CD4-positive, alpha-beta T cell (primary cell): ENCODE data around the gene KRT1. TPM values are rescaled to one million over a fixed set of nuclear protein-coding genes. Genes with fewer than 3 reads are reported as not detected.

Experiments
- ATAC-seq: fragments of 200-7000 bp; cut with Tn5 transposase; one replicate; pipeline ENCODE4 v1.10.0; 2022; ENCODE audit warnings: mild to moderate bottlenecking; ENCODE audit not compliant: poor library complexity
- CTCF ChIA-PET: fragments of 350-600 bp; sonication (Branson Sonifier 250); formaldehyde crosslinking; loops from one replicate; lab custom pipeline; 2021; ENCODE audit warnings: antibody characterized with exemption, inconsistent platforms; lab: Charles Lee
- POLR2A ChIA-PET: fragments of 350-600 bp; sonication (Branson Sonifier 250); formaldehyde crosslinking; loops from one replicate; lab custom pipeline; 2021; ENCODE audit warnings: antibody characterized with exemption, inconsistent platforms; lab: Charles Lee
- DNase-seq, 14 experiments: peaks; one replicate each; pipeline ENCODE4 v3.0.0-alpha.2; 2013 to 2020; ENCODE audit warnings: mixed read lengths in 2 of 14
- H3K27ac ChIP-seq, 2 donors: one replicate each; pipeline versions ENCODE4 v1.5.1 to v1.7.0; 2013; ENCODE audit warnings: low read length in 2 of 2, low read depth in 1 of 2, mild to moderate bottlenecking in 1 of 2
- H3K27me3 ChIP-seq, 2 experiments: 1 replicate in 1 of 2; 2 replicates in 1 of 2; pipeline versions ENCODE4 v1.6.1 to v1.7.0; 2013; ENCODE audit warnings: low read length in 2 of 2, control low read depth in 1 of 2, mild to moderate bottlenecking in 1 of 2, moderate library complexity in 1 of 2; ENCODE audit not compliant: insufficient read depth in 2 of 2, control insufficient read depth in 1 of 2
- H3K36me3 ChIP-seq: one replicate; pipeline ENCODE4 v1.6.1; 2013; ENCODE audit warnings: low read length, control low read depth; ENCODE audit not compliant: insufficient read depth
- H3K4me1 ChIP-seq: one replicate; pipeline ENCODE4 v1.6.1; 2013; ENCODE audit warnings: low read length, control low read depth; ENCODE audit not compliant: insufficient read depth
- H3K4me3 ChIP-seq: one replicate; pipeline ENCODE4 v1.5.1; 2013; ENCODE audit warnings: mild to moderate bottlenecking, low read length, moderate library complexity
- H3K9me3 ChIP-seq, 2 experiments: 1 replicate in 1 of 2; 2 replicates in 1 of 2; pipeline versions ENCODE4 v1.6.1 to v1.7.0; 2013; ENCODE audit warnings: low read length in 2 of 2, mild to moderate bottlenecking in 2 of 2, control low read depth in 1 of 2, moderate library complexity in 1 of 2; ENCODE audit not compliant: control insufficient read depth in 1 of 2, insufficient read depth in 1 of 2
- H3K27ac Mint-ChIP-seq: one replicate; pipeline ENCODE4 v1.8.0; 2020; ENCODE audit warnings: mixed read lengths
- H3K27me3 Mint-ChIP-seq: one replicate; pipeline ENCODE4 v1.8.0; 2021; ENCODE audit warnings: mixed read lengths
- H3K36me3 Mint-ChIP-seq: one replicate; pipeline ENCODE4 v1.8.0; 2021; ENCODE audit warnings: low read depth, mixed read lengths
- H3K4me1 Mint-ChIP-seq: one replicate; pipeline ENCODE4 v1.8.0; 2021; ENCODE audit warnings: low read depth, mixed read lengths
- H3K4me3 Mint-ChIP-seq: one replicate; pipeline ENCODE4 v1.8.0; 2020; ENCODE audit warnings: mild to moderate bottlenecking, mixed read lengths
- H3K9me3 Mint-ChIP-seq: one replicate; pipeline ENCODE4 v1.8.0; 2020; ENCODE audit warnings: mixed read lengths
- intact Hi-C, 2 experiments: fragments of 100-400 bp; cut with DNase I in 1 of 2; cut with micrococcal nuclease in 1 of 2; formaldehyde crosslinking; loops; one replicate each; pipeline versions ENCODE4 v1.15.1 to v1.9.0; 2023 to 2025; cut with DNase I, micrococcal nuclease
- total RNA-seq, 174 experiments: library from RNA in 2 of 174; stranded (reverse) in 2 of 174; gene quantifications; one replicate each; pipeline ENCODE4 v1.2.3 and lab custom pipeline; 2021 to 2026
- TF ChIP-seq, protein P1 (sequence below): fragments of 200-600 bp; IDR thresholded peaks from one replicate; pipeline ENCODE4 v1.8.0; 2022; ENCODE audit warnings: antibody characterized with exemption, mild to moderate bottlenecking

KRT1 gene
- total RNA-seq, 2 experiments from 2014 or later: 3.9 to 4.0 TPM

- H3K36me3 Mint-ChIP-seq: no peaks in the 10 kb centered on the region
- H3K36me3 ChIP-seq: no peaks in the 10 kb centered on the region
- no peak overlapping the region for H3K27ac ChIP-seq
- DNase-seq (no peak), ATAC-seq (no peak)
- no peaks in the 10 kb centered on the region for H3K9me3 Mint-ChIP-seq
- no peaks in the 10 kb centered on the region for H3K27me3 Mint-ChIP-seq
- H3K4me1 Mint-ChIP-seq: peaks cover 44% of the 10 kb centered on the region
- intact Hi-C loops: no loop called here
- no peak overlapping the region for H3K4me3 ChIP-seq
- no peaks in the 10 kb centered on the region for H3K27me3 ChIP-seq
- CTCF ChIA-PET: no interaction called here
- H3K4me1 ChIP-seq: peaks cover 13% of the 10 kb centered on the region
- H3K9me3 ChIP-seq: no peaks in the 10 kb centered on the region
- TF ChIP-seq, protein P1, sequence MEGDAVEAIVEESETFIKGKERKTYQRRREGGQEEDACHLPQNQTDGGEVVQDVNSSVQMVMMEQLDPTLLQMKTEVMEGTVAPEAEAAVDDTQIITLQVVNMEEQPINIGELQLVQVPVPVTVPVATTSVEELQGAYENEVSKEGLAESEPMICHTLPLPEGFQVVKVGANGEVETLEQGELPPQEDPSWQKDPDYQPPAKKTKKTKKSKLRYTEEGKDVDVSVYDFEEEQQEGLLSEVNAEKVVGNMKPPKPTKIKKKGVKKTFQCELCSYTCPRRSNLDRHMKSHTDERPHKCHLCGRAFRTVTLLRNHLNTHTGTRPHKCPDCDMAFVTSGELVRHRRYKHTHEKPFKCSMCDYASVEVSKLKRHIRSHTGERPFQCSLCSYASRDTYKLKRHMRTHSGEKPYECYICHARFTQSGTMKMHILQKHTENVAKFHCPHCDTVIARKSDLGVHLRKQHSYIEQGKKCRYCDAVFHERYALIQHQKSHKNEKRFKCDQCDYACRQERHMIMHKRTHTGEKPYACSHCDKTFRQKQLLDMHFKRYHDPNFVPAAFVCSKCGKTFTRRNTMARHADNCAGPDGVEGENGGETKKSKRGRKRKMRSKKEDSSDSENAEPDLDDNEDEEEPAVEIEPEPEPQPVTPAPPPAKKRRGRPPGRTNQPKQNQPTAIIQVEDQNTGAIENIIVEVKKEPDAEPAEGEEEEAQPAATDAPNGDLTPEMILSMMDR: no peak
- no peak overlapping the region for H3K4me3 Mint-ChIP-seq
- peak overlapping the region; percentile 10 for H3K27ac Mint-ChIP-seq
- POLR2A ChIA-PET: no interaction called here
These were observed 4.0 kb downstream of the KRT1 start for GRCh38 chr12:52676163-52676562.

- Mint-ChIP-seq H3K27me3 (no peaks in the 10 kb centered on the region), H3K4me1 (peaks cover 36% of the 10 kb centered on the region), H3K36me3 (no peaks in the 10 kb centered on the region), H3K4me3 (no peak overlapping the region), H3K9me3 (no peaks in the 10 kb centered on the region), H3K27ac (no peak overlapping the region)
- H3K9me3 ChIP-seq: no peaks in the 10 kb centered on the region
- intact Hi-C loops: no loop called here
- H3K27me3 ChIP-seq: no peaks in the 10 kb centered on the region
- no peaks in the 10 kb centered on the region for H3K36me3 ChIP-seq
- CTCF ChIA-PET: no interaction called here
- no peak overlapping the region for H3K27ac ChIP-seq
- DNase-seq: peak in 1 of 14 experiments; percentile 16
- POLR2A ChIA-PET: interaction anchor here (1.2 kb wide), 1 partner anchor 16 kb away, joined by 3 read pairs; no protein-coding TSS in a partner anchor
- peaks cover 4% of the 10 kb centered on the region for H3K4me1 ChIP-seq
- no peak for ATAC-seq
- no peak overlapping the region for H3K4me3 ChIP-seq
- TF ChIP-seq, protein P1: no peak
These were observed 4.9 kb downstream of the KRT1 start for GRCh38 chr12:52675301-52675701.

DNA sequence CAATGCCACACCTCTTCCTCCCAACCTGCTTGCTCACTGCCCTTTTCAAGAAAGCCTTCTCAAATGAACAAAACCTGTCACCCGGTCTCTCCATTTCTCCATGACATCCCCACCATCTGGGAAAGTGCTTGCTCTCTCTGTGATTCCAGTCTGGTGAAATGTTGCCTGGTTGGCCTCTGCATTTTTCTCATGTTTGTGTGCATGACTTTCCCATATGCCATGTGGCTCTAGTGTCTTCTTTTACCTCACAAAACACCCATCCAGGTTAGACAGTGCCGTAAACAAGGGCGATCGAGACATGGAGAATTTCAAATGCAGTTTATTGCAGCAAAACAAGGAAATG lies 5.8 kb downstream of the KRT1 start:
- intact Hi-C loops: no loop called here
- peaks cover 4% of the 10 kb centered on the region for H3K4me1 ChIP-seq
- H3K27ac ChIP-seq: no peak overlapping the region
- no peaks in the 10 kb centered on the region for H3K9me3 Mint-ChIP-seq
- ATAC-seq (no peak), DNase-seq (no peak)
- no peak overlapping the region for H3K4me3 Mint-ChIP-seq
- CTCF ChIA-PET: no interaction called here
- POLR2A ChIA-PET: interaction anchor here (1.2 kb wide), 1 partner anchor 17 kb away, joined by 3 read pairs; no protein-coding TSS in a partner anchor
- H3K27me3 ChIP-seq: no peaks in the 10 kb centered on the region
- no peaks in the 10 kb centered on the region for H3K36me3 ChIP-seq
- TF ChIP-seq, protein P1: no peak
- no peak overlapping the region for H3K4me3 ChIP-seq
- no peaks in the 10 kb centered on the region for H3K27me3 Mint-ChIP-seq
- no peaks in the 10 kb centered on the region for H3K36me3 Mint-ChIP-seq
- no peaks in the 10 kb centered on the region for H3K9me3 ChIP-seq
- no peak overlapping the region for H3K27ac Mint-ChIP-seq
- H3K4me1 Mint-ChIP-seq: peaks cover 30% of the 10 kb centered on the region
